Measurements from ENCODE around the gene CPSF3.

DNA sequence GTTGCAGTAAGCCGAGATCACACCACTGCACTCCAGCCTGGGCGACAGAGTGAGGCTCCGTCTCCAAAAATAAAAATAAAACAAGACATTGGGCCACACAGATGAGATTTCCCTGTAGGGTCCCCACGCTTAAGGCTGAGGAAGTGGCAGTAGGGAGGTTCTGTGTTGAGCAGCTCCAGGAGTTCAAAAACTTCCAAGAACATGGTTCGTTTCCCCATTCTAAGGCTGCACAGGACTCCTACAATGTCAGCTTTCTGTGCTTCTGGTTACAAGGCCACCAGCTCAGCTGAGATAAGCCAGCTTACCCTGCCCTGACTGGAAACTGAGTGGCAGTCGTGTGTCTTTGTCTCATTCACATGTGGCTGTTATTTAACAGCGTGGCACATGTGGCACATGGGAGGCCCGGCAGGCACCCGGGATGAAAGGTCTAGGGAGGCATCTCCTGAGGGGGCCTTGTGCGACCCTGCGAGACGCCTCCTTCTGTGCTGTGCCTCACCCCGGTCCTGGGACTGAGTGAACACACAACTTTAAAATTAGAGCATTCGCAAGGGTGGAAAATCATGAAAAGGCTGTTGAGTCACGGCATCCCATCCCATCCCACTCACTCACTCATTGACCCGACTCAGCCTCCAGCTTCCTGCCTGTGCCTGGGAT, 7.8 kb upstream of the CPSF3 start:
- TF ChIP-seq, protein P1, sequence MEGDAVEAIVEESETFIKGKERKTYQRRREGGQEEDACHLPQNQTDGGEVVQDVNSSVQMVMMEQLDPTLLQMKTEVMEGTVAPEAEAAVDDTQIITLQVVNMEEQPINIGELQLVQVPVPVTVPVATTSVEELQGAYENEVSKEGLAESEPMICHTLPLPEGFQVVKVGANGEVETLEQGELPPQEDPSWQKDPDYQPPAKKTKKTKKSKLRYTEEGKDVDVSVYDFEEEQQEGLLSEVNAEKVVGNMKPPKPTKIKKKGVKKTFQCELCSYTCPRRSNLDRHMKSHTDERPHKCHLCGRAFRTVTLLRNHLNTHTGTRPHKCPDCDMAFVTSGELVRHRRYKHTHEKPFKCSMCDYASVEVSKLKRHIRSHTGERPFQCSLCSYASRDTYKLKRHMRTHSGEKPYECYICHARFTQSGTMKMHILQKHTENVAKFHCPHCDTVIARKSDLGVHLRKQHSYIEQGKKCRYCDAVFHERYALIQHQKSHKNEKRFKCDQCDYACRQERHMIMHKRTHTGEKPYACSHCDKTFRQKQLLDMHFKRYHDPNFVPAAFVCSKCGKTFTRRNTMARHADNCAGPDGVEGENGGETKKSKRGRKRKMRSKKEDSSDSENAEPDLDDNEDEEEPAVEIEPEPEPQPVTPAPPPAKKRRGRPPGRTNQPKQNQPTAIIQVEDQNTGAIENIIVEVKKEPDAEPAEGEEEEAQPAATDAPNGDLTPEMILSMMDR (IDR thresholded peaks at IDR 0.05): no peak
- TF ChIP-seq POLR2A (IDR thresholded peaks at IDR 0.05) (no peak), EP300 (IDR thresholded peaks at IDR 0.05) (no peak), POLR2AphosphoS5 (IDR thresholded peaks at IDR 0.05) (no peak)
